KOPT-K1 (cell line): ENCODE results near the gene WFS1.

Experiments used
- H3K27ac ChIP-seq: fragments of 200-600 bp; sonication (generic); 2 replicates; pipeline ENCODE4 v1.5.1; 2016; ENCODE audit warnings: antibody characterized with exemption, mild to moderate bottlenecking, low read depth, low read length; ENCODE audit not compliant: poor library complexity, severe bottlenecking
- H3K36me3 ChIP-seq: fragments of 200-600 bp; sonication (generic); 2 replicates; pipeline ENCODE4 v1.5.1; 2017; ENCODE audit warnings: antibody characterized with exemption, mild to moderate bottlenecking, low read length, moderate library complexity; ENCODE audit not compliant: insufficient read depth
- H3K9me3 ChIP-seq: fragments of 200-600 bp; sonication (generic); 2 replicates; pipeline ENCODE4 v1.5.1; 2017; ENCODE audit warnings: antibody characterized with exemption, low read length, mild to moderate bottlenecking; ENCODE audit not compliant: insufficient read depth, poor library complexity, severe bottlenecking

The WFS1 gene

DNA sequence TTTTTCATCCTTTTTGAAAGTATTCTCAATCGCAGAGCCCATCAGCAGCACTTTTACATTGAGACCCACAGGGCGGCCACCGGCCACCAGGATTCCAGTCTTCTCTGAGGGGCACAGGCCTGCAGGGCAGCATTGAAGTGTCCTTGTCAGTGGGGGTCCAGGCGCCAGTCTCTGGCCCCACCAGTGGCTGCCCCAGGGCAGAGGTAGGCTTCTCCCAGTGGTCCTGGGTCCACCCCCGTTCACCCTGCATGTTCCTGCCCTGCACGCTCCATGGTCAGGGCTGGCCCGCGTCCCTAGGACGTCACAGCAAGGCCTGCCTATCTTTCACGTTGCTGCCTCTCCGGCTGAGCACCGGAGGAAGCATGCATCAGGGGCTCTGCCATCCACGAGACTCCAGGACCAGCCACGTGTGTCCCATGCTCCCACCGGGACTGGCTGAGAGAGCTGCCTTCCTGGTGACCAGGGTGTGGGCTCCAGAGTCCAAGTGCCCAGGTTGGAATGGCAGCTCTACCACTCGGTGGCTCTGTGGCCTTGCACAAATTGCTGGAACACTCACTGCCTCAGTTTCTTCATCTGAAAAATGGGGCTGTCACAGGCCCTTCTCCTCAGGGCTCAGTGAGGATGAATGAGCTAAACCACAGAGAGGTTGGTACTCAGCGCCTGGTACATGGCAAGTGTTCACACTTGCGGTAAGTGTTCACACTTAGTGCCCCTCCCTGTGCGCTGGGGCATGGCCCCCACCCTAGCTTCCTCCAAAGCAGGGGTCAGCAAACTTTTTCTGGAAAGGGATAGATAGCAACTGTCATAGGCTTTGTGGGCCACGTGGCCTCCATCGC is 38.6 kb upstream of the WFS1 start:
- Histone ChIP-seq H3K36me3 (no peaks in the 10 kb centered on the region), H3K27ac (no peak overlapping the region), H3K9me3 (no peaks in the 10 kb centered on the region)

DNA sequence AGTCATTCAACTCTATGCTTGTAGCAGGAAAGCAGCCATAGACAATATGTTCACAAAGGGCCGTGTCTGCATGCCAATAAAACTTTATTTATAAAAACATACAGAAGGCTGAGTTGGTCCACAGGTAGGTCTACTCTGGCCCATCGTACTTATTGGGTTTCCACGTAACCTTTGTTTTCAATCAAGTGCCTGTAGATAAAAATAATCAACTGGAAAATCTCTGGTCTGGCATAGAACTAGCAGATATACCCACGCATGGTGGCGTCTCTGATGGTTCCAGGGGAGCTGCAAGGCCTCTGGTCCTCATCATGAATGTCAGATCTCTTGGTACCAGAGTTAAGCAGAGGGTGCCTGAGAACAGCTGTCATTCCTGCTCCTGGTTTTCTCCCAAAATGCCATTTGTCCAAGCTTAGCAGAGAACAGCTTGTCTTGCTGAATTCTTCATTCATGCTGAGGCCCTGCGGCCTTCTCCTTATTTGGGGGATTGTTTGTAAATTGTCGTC is 37.9 kb upstream of the WFS1 start:
- H3K9me3 ChIP-seq: no peaks in the 10 kb centered on the region
- H3K36me3 ChIP-seq: no peaks in the 10 kb centered on the region
- no peak overlapping the region for H3K27ac ChIP-seq

GRCh38 chr4:6232836-6233785 is 36.5 kb upstream of the WFS1 start:
- Histone ChIP-seq H3K27ac (no peak overlapping the region), H3K36me3 (no peaks in the 10 kb centered on the region), H3K9me3 (no peaks in the 10 kb centered on the region)

DNA sequence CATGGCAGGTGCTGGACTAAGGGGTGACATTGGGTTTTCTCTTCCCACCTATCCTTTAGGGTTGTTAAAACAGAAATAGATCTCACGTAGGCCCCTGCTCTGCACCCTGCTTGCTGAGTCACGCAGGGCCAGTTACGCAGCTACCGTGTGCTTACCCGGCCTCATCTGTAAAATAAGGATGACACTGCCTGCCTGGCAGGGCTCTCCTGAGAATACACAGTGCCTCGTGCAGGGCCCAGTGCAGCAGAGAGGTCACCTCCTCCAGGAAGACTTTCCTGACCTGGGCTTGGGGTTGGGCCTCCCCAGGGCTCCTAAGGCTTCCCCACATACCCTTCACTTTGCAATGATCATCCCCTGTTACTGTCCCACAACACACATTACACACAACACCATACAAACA is 35.7 kb upstream of the WFS1 start:
- H3K9me3 ChIP-seq: no peaks in the 10 kb centered on the region
- H3K27ac ChIP-seq: no peak overlapping the region
- H3K36me3 ChIP-seq: no peaks in the 10 kb centered on the region

DNA sequence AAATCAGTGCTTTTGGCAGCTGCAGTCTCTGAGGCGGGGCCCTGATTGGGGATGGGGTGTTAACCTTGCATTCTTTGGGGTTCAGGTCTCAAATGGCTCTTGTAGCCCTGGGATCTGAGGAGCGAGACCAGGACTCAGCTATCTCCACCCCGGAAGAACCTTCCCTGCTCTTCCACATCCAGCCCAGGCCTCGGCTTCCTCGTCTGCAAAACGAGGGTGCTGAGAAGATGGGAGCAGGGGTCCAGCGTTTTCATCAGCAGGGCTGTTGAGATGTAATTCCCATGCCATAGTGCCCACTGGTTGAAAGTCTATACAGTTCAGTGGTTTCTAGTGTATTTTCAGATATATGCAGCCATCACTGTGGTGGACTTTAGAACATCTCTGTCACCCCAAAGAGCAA is 34.6 kb upstream of the WFS1 start:
- Histone ChIP-seq H3K36me3 (no peaks in the 10 kb centered on the region), H3K27ac (no peak overlapping the region), H3K9me3 (no peaks in the 10 kb centered on the region)

- H3K36me3 ChIP-seq: no peaks in the 10 kb centered on the region
- no peaks in the 10 kb centered on the region for H3K9me3 ChIP-seq
- no peak overlapping the region for H3K27ac ChIP-seq
Observed at GRCh38 chr4:6235901-6236640, 33.6 kb upstream of the WFS1 start.

DNA sequence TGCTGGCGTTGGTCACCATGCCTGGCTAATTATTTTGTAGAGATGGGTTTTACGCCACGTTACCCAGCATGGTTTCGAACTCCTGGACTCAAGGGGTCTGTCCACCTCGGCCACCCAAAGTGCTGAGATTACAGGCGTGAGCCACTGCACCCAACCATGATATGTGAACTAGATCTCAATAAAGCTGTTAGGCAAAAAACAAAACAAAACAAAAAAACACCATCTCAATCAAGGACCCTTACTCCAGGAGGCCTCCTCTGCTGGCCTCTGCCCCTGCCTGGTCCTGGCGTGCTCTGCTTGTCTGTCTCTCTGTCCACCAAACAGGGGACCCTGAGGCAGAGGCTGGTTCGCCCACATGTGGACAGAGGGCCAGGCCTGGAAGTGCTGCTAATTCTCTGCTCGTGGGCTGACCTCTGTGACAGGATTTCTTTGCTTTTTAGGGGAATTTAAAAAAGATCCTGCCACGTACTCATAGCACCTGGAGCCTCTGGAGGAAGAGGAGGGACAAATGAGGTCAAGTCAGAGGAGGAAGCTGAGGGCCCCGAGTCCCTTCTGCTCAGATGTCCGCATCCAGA is 32.7 kb upstream of the WFS1 start:
- no peaks in the 10 kb centered on the region for H3K36me3 ChIP-seq
- H3K27ac ChIP-seq: no peak overlapping the region
- no peaks in the 10 kb centered on the region for H3K9me3 ChIP-seq

DNA sequence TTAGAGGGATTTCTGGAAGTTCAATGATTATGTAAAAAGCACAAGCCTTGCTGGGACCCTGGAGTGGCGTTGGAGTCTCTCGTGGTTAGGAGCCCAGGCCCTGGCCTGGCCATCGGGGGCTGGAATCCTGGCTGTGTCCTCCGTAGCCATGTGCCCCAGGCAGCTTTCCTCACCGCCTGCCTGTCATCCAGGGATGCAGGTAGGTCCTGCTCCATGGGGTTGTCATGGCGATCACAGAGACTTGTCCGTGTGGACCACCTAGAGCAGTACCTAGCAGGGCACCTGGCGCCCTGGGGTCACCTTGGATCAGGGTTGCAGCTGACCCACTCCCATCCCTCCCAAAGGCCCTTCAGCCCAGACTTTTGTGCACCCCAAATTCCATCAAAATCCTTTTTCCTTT is 30.2 kb upstream of the WFS1 start:
- H3K27ac ChIP-seq: no peak overlapping the region
- peaks cover 8% of the 10 kb centered on the region for H3K9me3 ChIP-seq
- no peaks in the 10 kb centered on the region for H3K36me3 ChIP-seq

- no peak overlapping the region for H3K27ac ChIP-seq
- peaks cover 13% of the 10 kb centered on the region for H3K9me3 ChIP-seq
Observed at GRCh38 chr4:6239968-6240367, 29.7 kb upstream of the WFS1 start.

DNA sequence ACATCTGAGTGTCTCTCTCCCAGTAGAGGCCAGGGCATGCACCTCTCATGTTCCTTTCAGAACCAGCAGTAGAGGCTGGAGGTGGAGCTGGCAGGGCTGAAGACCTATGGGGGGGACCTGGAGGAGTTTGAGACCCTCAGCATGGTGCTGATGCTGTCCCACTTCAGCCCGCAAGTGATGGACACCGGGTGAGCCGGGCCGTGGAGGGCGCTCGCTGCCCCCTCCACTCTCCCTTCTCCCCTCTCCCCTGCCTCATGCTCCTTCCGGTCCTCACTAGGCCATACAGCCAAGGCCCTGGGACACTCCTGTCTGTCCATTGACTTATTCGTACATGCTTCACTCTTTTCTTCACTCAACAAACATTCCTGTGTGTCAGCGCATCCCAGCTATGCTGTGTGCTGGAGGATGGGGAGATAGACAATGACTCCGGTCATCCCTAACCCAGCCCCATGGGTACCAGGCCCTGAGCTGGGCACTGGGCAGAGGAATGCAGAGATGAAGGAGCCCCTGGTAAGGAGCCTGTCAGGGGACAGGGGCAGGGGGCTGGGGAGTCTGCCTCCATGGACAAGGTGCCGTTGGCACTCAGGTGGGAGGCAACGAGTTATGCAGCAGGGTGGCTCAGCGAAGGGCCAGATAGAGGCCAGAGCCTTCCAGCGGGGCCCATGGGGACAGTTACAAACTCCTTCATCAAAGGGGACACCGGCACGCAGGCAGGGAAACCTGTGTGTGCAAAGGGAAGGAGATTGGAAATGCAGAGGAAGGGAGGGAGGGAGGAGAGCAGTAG is 28.4 kb upstream of the WFS1 start:
- Histone ChIP-seq H3K27ac (no peak overlapping the region), H3K36me3 (no peaks in the 10 kb centered on the region), H3K9me3 (peaks cover 20% of the 10 kb centered on the region)

More at GRCh38 chr4:6239968-6240367, 29.7 kb upstream of the WFS1 start:
- no peaks in the 10 kb centered on the region for H3K36me3 ChIP-seq

DNA sequence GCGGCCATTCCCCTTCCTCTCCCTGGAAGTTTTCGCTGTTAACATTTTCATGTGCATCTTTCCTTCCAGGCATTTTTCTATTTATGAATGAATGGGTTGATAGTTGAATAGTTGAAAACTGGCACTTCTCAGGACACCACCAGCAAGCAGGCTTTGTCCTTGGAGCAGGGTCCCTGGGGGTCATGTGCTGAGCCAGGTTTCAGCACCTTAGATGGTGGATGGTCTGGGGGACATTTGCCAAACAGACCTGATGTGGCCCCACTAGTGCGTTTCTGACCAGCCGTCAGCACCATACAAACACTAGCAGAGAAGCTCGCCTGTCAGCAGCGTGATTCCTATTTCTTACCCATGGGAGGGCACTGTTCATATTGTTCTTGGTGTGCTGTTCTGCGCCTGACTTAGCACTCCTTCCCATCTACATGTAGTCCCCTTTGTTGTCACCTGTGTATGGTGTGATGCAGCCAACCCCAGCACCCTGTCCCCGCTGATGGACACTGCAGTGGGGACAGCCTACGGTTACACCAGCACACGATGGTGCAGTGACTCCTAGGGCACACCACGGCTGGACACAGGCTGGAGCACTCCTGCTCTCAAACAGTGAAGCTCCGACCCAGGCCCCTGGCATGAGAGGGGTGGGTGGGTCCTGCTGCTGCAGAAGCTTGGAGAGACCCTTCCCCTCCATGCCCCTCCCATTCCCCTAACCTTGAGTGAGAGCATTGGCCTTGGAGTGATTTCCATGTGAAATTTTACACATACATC is 27.2 kb upstream of the WFS1 start:
- H3K27ac ChIP-seq: no peak overlapping the region
- H3K36me3 ChIP-seq: no peaks in the 10 kb centered on the region
- peaks cover 20% of the 10 kb centered on the region for H3K9me3 ChIP-seq

- Histone ChIP-seq H3K9me3 (peaks cover 20% of the 10 kb centered on the region), H3K27ac (no peak overlapping the region), H3K36me3 (no peaks in the 10 kb centered on the region)
Observed at GRCh38 chr4:6245246-6246169, 24.1 kb upstream of the WFS1 start.
